Daoy (cell line): ENCODE data around the gene TLE7. TPM values are rescaled to one million over a fixed set of nuclear protein-coding genes. Genes with fewer than 3 reads are reported as not detected.

Source experiments
- DNase-seq: peaks from one replicate; pipeline ENCODE4 v3.0.0-alpha.2; 2015; ENCODE audit warnings: low read depth
- total RNA-seq: library from RNA; depleted of rRNA; stranded (reverse); fragments of >200 nt; shearing (Covaris generic); gene quantifications from 2 replicates; pipeline ENCODE4 v1.2.3, GENCODE V29; 2014

Gene TLE7
- total RNA-seq, 1 experiment from 2014 or later = not detected

- peak; percentile 70 for DNase-seq
Measured at GRCh38 chr16:71412270-71413160, 29.3 kb downstream of the TLE7 start.

- DNase-seq = no peak
Measured at GRCh38 chr16:71410146-71410545, 31.7 kb downstream of the TLE7 start.

- peak; percentile 7 for DNase-seq
Measured at GRCh38 chr16:71409011-71409775, 32.7 kb downstream of the TLE7 start.

- no peak for DNase-seq
Measured at GRCh38 chr16:71408536-71408935, 33.3 kb downstream of the TLE7 start.

- DNase-seq = no peak
Measured at GRCh38 chr16:71407731-71408130, 34.1 kb downstream of the TLE7 start.

- DNase-seq = no peak
Measured at GRCh38 chr16:71406724-71407123, 35.1 kb downstream of the TLE7 start.

- no peak for DNase-seq
Measured at GRCh38 chr16:71406316-71406715, 35.5 kb downstream of the TLE7 start.

- DNase-seq = no peak
Measured at GRCh38 chr16:71404364-71404763, 37.5 kb downstream of the TLE7 start.

GRCh38 chr16:71402674-71403073 is 39.2 kb downstream of the TLE7 start:
- no peak for DNase-seq

- DNase-seq = no peak
Measured at GRCh38 chr16:71402007-71402406, 39.8 kb downstream of the TLE7 start.

- no peak for DNase-seq
Measured at GRCh38 chr16:71399801-71400563, 41.9 kb downstream of the TLE7 start.

- no peak for DNase-seq
Measured at GRCh38 chr16:71396594-71396993, 45.3 kb downstream of the TLE7 start.

- DNase-seq = no peak
Measured at GRCh38 chr16:71389330-71389729, 52.5 kb downstream of the TLE7 start.

GRCh38 chr16:71387045-71387871 is 54.6 kb downstream of the TLE7 start:
- no peak for DNase-seq

GRCh38 chr16:71384073-71384724 is 57.7 kb downstream of the TLE7 start:
- no peak for DNase-seq

- peak; percentile 27 for DNase-seq
Measured at GRCh38 chr16:71383054-71383773, 58.6 kb downstream of the TLE7 start.

- no peak for DNase-seq
Measured at GRCh38 chr16:71380831-71381230, 61.0 kb downstream of the TLE7 start.
